Vagina (tissue), 2 donors: ENCODE measurements around the gene DMRTC2.

Experiments
- POLR2AphosphoS5 ChIP-seq, 2 donors: sonication (generic); formaldehyde crosslinking; IDR thresholded peaks; one replicate each; pipeline ENCODE4 v1.9.0; 2017; ENCODE audit warnings: antibody characterized with exemption in 2 of 2, mild to moderate bottlenecking in 2 of 2, low read depth in 1 of 2; ENCODE audit not compliant: insufficient read depth in 1 of 2
- TF ChIP-seq, protein P1 (sequence below), 3 experiments: fragments of 450-650 bp in 2 of 3; fragments of 200-600 bp in 1 of 3; sonication (generic) in 1 of 3; IDR thresholded peaks; one replicate each; pipeline ENCODE4 v1.5.1; 2017 to 2019; ENCODE audit warnings: antibody characterized with exemption in 3 of 3, mild to moderate bottlenecking in 2 of 3, moderate library complexity in 2 of 3

GRCh38 chr19:41877916-41878905 lies 33.4 kb downstream of the DMRTC2 start:
- no peak for TF ChIP-seq POLR2AphosphoS5 (IDR thresholded peaks at IDR 0.05; ENCODE audit: insufficient read depth in 1 of 2, low read depth in 1 of 2)
- TF ChIP-seq, protein P1, sequence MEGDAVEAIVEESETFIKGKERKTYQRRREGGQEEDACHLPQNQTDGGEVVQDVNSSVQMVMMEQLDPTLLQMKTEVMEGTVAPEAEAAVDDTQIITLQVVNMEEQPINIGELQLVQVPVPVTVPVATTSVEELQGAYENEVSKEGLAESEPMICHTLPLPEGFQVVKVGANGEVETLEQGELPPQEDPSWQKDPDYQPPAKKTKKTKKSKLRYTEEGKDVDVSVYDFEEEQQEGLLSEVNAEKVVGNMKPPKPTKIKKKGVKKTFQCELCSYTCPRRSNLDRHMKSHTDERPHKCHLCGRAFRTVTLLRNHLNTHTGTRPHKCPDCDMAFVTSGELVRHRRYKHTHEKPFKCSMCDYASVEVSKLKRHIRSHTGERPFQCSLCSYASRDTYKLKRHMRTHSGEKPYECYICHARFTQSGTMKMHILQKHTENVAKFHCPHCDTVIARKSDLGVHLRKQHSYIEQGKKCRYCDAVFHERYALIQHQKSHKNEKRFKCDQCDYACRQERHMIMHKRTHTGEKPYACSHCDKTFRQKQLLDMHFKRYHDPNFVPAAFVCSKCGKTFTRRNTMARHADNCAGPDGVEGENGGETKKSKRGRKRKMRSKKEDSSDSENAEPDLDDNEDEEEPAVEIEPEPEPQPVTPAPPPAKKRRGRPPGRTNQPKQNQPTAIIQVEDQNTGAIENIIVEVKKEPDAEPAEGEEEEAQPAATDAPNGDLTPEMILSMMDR (IDR thresholded peaks at IDR 0.05): no peak
